Activated naive CD4-positive, alpha-beta T cell treated with anti-CD3 and anti-CD28 coated beads, Interleukin-2, amount 50 U/mL, for 24 hours (primary cell): ENCODE results near the gene TMEM147.
A peak's percentile ranks its signal among the peaks of the same experiment; 100 is the strongest.

Experiments used
- H3K27ac Mint-ChIP-seq: one replicate; pipeline ENCODE4 v1.8.0; 2021; ENCODE audit warnings: mild to moderate bottlenecking, mixed read lengths
- H3K27me3 Mint-ChIP-seq: one replicate; pipeline ENCODE4 v1.8.0; 2021; ENCODE audit warnings: mixed read lengths
- H3K36me3 Mint-ChIP-seq: one replicate; pipeline ENCODE4 v1.8.0; 2021; ENCODE audit warnings: mixed read lengths
- H3K4me1 Mint-ChIP-seq: one replicate; pipeline ENCODE4 v1.8.0; 2021; ENCODE audit warnings: mixed read lengths
- H3K4me3 Mint-ChIP-seq: one replicate; pipeline ENCODE4 v1.8.0; 2021; ENCODE audit warnings: mild to moderate bottlenecking, mixed read lengths
- H3K9me3 Mint-ChIP-seq: one replicate; pipeline ENCODE4 v1.8.0; 2021; ENCODE audit warnings: mixed read lengths

Gene TMEM147

GRCh38 chr19:35513628-35514281 lies 31.7 kb upstream of the TMEM147 start, which contains the start of gene DMKN:
Gene DMKN, minus strand, starts transcription at chr19:35513649. Its CDS starts 174 bp downstream, at chr19:35513475.
- Mint-ChIP-seq H3K9me3 (no peaks in the 10 kb centered on the region), H3K27me3 (peaks cover 5% of the 10 kb centered on the region), H3K27ac (no peak within 1 kb of the TSS), H3K36me3 (no peaks in the 10 kb centered on the region), H3K4me3 (no peak within 1 kb of the TSS), H3K4me1 (peaks cover 15% of the 10 kb centered on the region)

- Mint-ChIP-seq H3K36me3 (no peaks in the 10 kb centered on the region), H3K27ac (no peak overlapping the region), H3K4me1 (peaks cover 13% of the 10 kb centered on the region), H3K4me3 (no peak overlapping the region), H3K9me3 (no peaks in the 10 kb centered on the region), H3K27me3 (peaks cover 5% of the 10 kb centered on the region)
Observed at GRCh38 chr19:35514282-35514809, 31.1 kb upstream of the TMEM147 start.

- peaks cover 5% of the 10 kb centered on the region for H3K27me3 Mint-ChIP-seq
- H3K9me3 Mint-ChIP-seq = no peaks in the 10 kb centered on the region
- no peaks in the 10 kb centered on the region for H3K4me1 Mint-ChIP-seq
- H3K36me3 Mint-ChIP-seq = no peaks in the 10 kb centered on the region
- no peak overlapping the region for H3K27ac Mint-ChIP-seq
- no peak overlapping the region for H3K4me3 Mint-ChIP-seq
Observed at GRCh38 chr19:35516310-35516709, 29.1 kb upstream of the TMEM147 start.

GRCh38 chr19:35517342-35517741 lies 28.1 kb upstream of the TMEM147 start:
- Mint-ChIP-seq H3K4me3 (no peak overlapping the region), H3K36me3 (no peaks in the 10 kb centered on the region), H3K9me3 (no peaks in the 10 kb centered on the region), H3K27ac (peak overlapping the region; percentile 8), H3K4me1 (no peaks in the 10 kb centered on the region), H3K27me3 (peaks cover 5% of the 10 kb centered on the region)

GRCh38 chr19:35518313-35518712 lies 27.1 kb upstream of the TMEM147 start:
- Mint-ChIP-seq H3K27ac (no peak overlapping the region), H3K4me3 (no peak overlapping the region), H3K9me3 (no peaks in the 10 kb centered on the region), H3K4me1 (no peaks in the 10 kb centered on the region), H3K36me3 (no peaks in the 10 kb centered on the region), H3K27me3 (peaks cover 2% of the 10 kb centered on the region)

- no peaks in the 10 kb centered on the region for H3K9me3 Mint-ChIP-seq
- no peaks in the 10 kb centered on the region for H3K36me3 Mint-ChIP-seq
- no peaks in the 10 kb centered on the region for H3K4me1 Mint-ChIP-seq
- peak overlapping the region; percentile 57 for H3K27ac Mint-ChIP-seq
- peaks cover 2% of the 10 kb centered on the region for H3K27me3 Mint-ChIP-seq
- no peak overlapping the region for H3K4me3 Mint-ChIP-seq
Observed at GRCh38 chr19:35519291-35519690, 26.1 kb upstream of the TMEM147 start.

GRCh38 chr19:35521124-35521743 lies 24.2 kb upstream of the TMEM147 start:
- Mint-ChIP-seq H3K36me3 (no peaks in the 10 kb centered on the region), H3K4me3 (no peak overlapping the region), H3K4me1 (no peaks in the 10 kb centered on the region), H3K27me3 (no peaks in the 10 kb centered on the region), H3K27ac (no peak overlapping the region), H3K9me3 (no peaks in the 10 kb centered on the region)

GRCh38 chr19:35522745-35523327 lies 22.6 kb upstream of the TMEM147 start:
- Mint-ChIP-seq H3K27ac (no peak overlapping the region), H3K36me3 (no peaks in the 10 kb centered on the region), H3K4me3 (no peak overlapping the region), H3K4me1 (no peaks in the 10 kb centered on the region), H3K9me3 (no peaks in the 10 kb centered on the region), H3K27me3 (peaks cover 3% of the 10 kb centered on the region)

GRCh38 chr19:35524181-35524837 lies 21.1 kb upstream of the TMEM147 start:
- Mint-ChIP-seq H3K9me3 (no peaks in the 10 kb centered on the region), H3K27me3 (peaks cover 10% of the 10 kb centered on the region), H3K4me3 (no peak overlapping the region), H3K4me1 (no peaks in the 10 kb centered on the region), H3K36me3 (no peaks in the 10 kb centered on the region), H3K27ac (no peak overlapping the region)

GRCh38 chr19:35525873-35526272 lies 19.6 kb upstream of the TMEM147 start:
- H3K4me3 Mint-ChIP-seq = no peak overlapping the region
- H3K27me3 Mint-ChIP-seq = peaks cover 10% of the 10 kb centered on the region

GRCh38 chr19:35528218-35529038 lies 17.0 kb upstream of the TMEM147 start, which contains the start of gene SBSN:
Gene SBSN, minus strand, starts transcription at chr19:35528311. Its CDS starts 30 bp downstream, at chr19:35528281.
- H3K9me3 Mint-ChIP-seq = no peaks in the 10 kb centered on the region
- no peak within 1 kb of the TSS for H3K4me3 Mint-ChIP-seq
- peaks cover 7% of the 10 kb centered on the region for H3K4me1 Mint-ChIP-seq
- H3K36me3 Mint-ChIP-seq = no peaks in the 10 kb centered on the region
- no peak within 1 kb of the TSS for H3K27ac Mint-ChIP-seq
- H3K27me3 Mint-ChIP-seq = peaks cover 14% of the 10 kb centered on the region

More at GRCh38 chr19:35525873-35526272, 19.6 kb upstream of the TMEM147 start:
- no peak overlapping the region for H3K27ac Mint-ChIP-seq
- H3K9me3 Mint-ChIP-seq = no peaks in the 10 kb centered on the region
- H3K36me3 Mint-ChIP-seq = no peaks in the 10 kb centered on the region
- no peaks in the 10 kb centered on the region for H3K4me1 Mint-ChIP-seq

GRCh38 chr19:35529241-35530218 lies 15.9 kb upstream of the TMEM147 start:
- no peaks in the 10 kb centered on the region for H3K9me3 Mint-ChIP-seq
- H3K27me3 Mint-ChIP-seq = peaks cover 14% of the 10 kb centered on the region
- H3K4me3 Mint-ChIP-seq = no peak overlapping the region
- H3K27ac Mint-ChIP-seq = no peak overlapping the region
- peaks cover 14% of the 10 kb centered on the region for H3K4me1 Mint-ChIP-seq
- no peaks in the 10 kb centered on the region for H3K36me3 Mint-ChIP-seq

GRCh38 chr19:35531291-35531690 lies 14.1 kb upstream of the TMEM147 start:
- Mint-ChIP-seq H3K4me1 (peaks cover 17% of the 10 kb centered on the region), H3K36me3 (no peaks in the 10 kb centered on the region), H3K9me3 (no peaks in the 10 kb centered on the region), H3K27me3 (peaks cover 14% of the 10 kb centered on the region), H3K4me3 (no peak overlapping the region), H3K27ac (no peak overlapping the region)

GRCh38 chr19:35533201-35533821 lies 12.1 kb upstream of the TMEM147 start, which contains the start of gene GAPDHS:
Gene GAPDHS, plus strand, starts transcription at chr19:35533456. Its CDS starts 72 bp downstream, at chr19:35533528.
- no peaks in the 10 kb centered on the region for H3K36me3 Mint-ChIP-seq
- peaks cover 17% of the 10 kb centered on the region for H3K4me1 Mint-ChIP-seq
- H3K27me3 Mint-ChIP-seq = peaks cover 9% of the 10 kb centered on the region
- peak within 1 kb of the TSS; percentile 0 for H3K27ac Mint-ChIP-seq
- no peaks in the 10 kb centered on the region for H3K9me3 Mint-ChIP-seq
- peak within 1 kb of the TSS; percentile 69 for H3K4me3 Mint-ChIP-seq
